PC-3 (cell line): ENCODE measurements around the gene CYP46A1. TPM values are rescaled to one million over a fixed set of nuclear protein-coding genes. Genes with fewer than 3 reads are reported as not detected.

Experiments used
- ATAC-seq: fragments of 200-7000 bp; cut with Tn5 transposase; 2 replicates; pipeline ENCODE4 v1.9.1; 2020; ENCODE audit warnings: mild to moderate bottlenecking, moderate library complexity
- BruUV-seq: library from RNA; stranded (reverse); fragments of 400-500 nt; replicated peaks from 2 replicates; lab custom pipeline; 2021; lab: Mats Ljungman, UMichigan
- CTCF ChIA-PET: fragments of 300-600 bp; sonication (Branson Sonifier 250); formaldehyde crosslinking; loops from one replicate; lab custom pipeline; 2022; ENCODE audit warnings: antibody characterized with exemption; lab: Charles Lee
- POLR2A ChIA-PET: fragments of 300-600 bp; sonication (Branson Sonifier 250); formaldehyde crosslinking; loops from one replicate; lab custom pipeline; 2022; ENCODE audit warnings: antibody characterized with exemption; ENCODE audit not compliant: unreplicated experiment; lab: Charles Lee
- DNase-seq: peaks from one replicate; pipeline ENCODE4 v3.0.0-alpha.2; 2015
- H2AFZ ChIP-seq: fragments of 300-600 bp; sonication (generic); 2 replicates; pipeline ENCODE4 v1.6.0; 2016; ENCODE audit warnings: antibody characterized with exemption, low read length
- H3F3A ChIP-seq: fragments of 300-600 bp; sonication (generic); one replicate; pipeline ENCODE4 v1.6.0; 2017; ENCODE audit warnings: antibody characterized with exemption, low read length, control low read depth, mild to moderate bottlenecking; ENCODE audit not compliant: unreplicated experiment
- H3K27ac ChIP-seq: fragments of 300-600 bp; sonication (generic); 2 replicates; pipeline ENCODE4 v1.5.1; 2016; ENCODE audit warnings: mild to moderate bottlenecking, low read length
- H3K27me3 ChIP-seq: fragments of 300-600 bp; sonication (generic); 2 replicates; pipeline ENCODE4 v1.6.1; 2016; ENCODE audit warnings: low read length, mixed read lengths
- H3K36me3 ChIP-seq: fragments of 300-600 bp; sonication (generic); 2 replicates; pipeline ENCODE4 v1.6.1; 2016; ENCODE audit warnings: low read depth, mixed run types, low read length, mixed read lengths
- H3K4me1 ChIP-seq: fragments of 300-600 bp; sonication (generic); 2 replicates; pipeline ENCODE4 v1.5.1; 2016; ENCODE audit warnings: low read length; ENCODE audit not compliant: insufficient read depth
- H3K4me2 ChIP-seq: fragments of 300-600 bp; sonication (generic); 2 replicates; pipeline ENCODE4 v1.6.0; 2016; ENCODE audit warnings: low read length
- H3K4me3 ChIP-seq: fragments of 300-600 bp; sonication (generic); 2 replicates; pipeline ENCODE4 v1.5.1; 2016; ENCODE audit warnings: mild to moderate bottlenecking, low read length, mixed read lengths
- H3K79me2 ChIP-seq: fragments of 300-600 bp; sonication (generic); 2 replicates; pipeline ENCODE4 v1.6.1; 2017; ENCODE audit warnings: low read length, mixed read lengths
- H3K9ac ChIP-seq: fragments of 300-600 bp; sonication (generic); 2 replicates; pipeline ENCODE4 v1.6.0; 2016; ENCODE audit warnings: mild to moderate bottlenecking, low read length
- H3K9me2 ChIP-seq: fragments of 300-600 bp; sonication (generic); replicated peaks from 2 replicates; pipeline ENCODE4 v1.6.1; 2016; ENCODE audit warnings: mixed run types, low read length, mixed read lengths
- H3K9me3 ChIP-seq: fragments of 300-600 bp; sonication (generic); 2 replicates; pipeline ENCODE4 v1.6.1; 2016; ENCODE audit warnings: low read length, mixed read lengths
- H4K20me1 ChIP-seq: fragments of 300-600 bp; sonication (generic); 2 replicates; pipeline ENCODE4 v1.6.1; 2016; ENCODE audit warnings: low read length, mixed read lengths
- EZH2 ChIP-seq: fragments of 300-600 bp; sonication (generic); IDR thresholded peaks from one replicate; pipeline ENCODE4 v1.6.1; 2017; ENCODE audit warnings: antibody characterized with exemption, mild to moderate bottlenecking, low read length; ENCODE audit not compliant: unreplicated experiment
- EZH2phosphoT487 ChIP-seq: fragments of 300-600 bp; sonication (generic); IDR thresholded peaks from 2 replicates; pipeline ENCODE4 v1.6.1; 2018; ENCODE audit warnings: mild to moderate bottlenecking, antibody characterized with exemption, low read length, borderline replicate concordance
- intact Hi-C: fragments of 100-400 bp; cut with micrococcal nuclease; formaldehyde crosslinking; loops from 2 replicates; pipeline ENCODE4 v1.9.0; 2023
- total RNA-seq: library from RNA; depleted of rRNA; stranded (reverse); fragments of >200 nt; gene quantifications from 2 replicates; pipeline ENCODE4 v1.2.3, GENCODE V29; 2014
- TF ChIP-seq, protein P1 (sequence below): fragments of 300-600 bp; sonication (generic); conservative IDR thresholded peaks from 2 replicates; pipeline ENCODE4 v1.5.1; 2017; ENCODE audit warnings: antibody characterized with exemption, low read depth, mild to moderate bottlenecking, low read length

The CYP46A1 gene
- total RNA-seq, 1 experiment from 2014 or later = 1.2 TPM

DNA sequence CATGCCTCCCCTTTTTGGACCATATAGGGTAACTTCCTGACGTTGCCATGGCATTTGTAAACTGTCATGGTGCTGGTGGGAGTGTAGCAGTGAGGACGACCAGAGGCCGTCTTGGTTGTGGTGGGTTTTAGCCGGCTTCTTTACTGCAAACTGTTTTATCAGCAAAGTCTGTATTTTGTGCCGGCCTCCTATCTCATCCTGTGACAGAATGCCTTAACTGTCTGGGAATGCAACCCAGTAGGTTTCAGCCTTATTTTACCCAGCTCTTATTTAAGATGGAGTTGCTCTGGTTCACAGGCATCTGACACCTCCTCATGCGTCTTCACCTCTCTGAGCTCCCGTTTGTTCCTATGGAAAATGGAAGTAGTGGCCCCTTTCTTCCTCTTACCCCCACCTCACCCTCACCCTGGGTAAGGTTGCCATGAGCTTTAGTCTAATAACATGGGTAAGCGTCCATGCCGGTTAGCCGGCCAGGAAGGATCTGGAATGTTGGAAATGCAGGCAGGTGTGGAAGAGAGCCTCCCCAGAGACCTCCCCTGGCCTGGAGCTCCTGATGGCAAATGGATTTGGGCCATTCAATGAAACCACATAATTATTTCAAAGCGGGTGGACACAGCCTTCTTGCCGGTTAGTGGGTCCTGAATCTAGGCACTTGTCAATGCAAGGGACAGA is 20.6 kb upstream of the CYP46A1 start:
- no peak for ATAC-seq
- Histone ChIP-seq H3K79me2 (no peaks in the 10 kb centered on the region), H3K4me1 (no peaks in the 10 kb centered on the region), H3K4me3 (no peak overlapping the region), H3K27me3 (no peaks in the 10 kb centered on the region), H3K9me2 (no peaks in the 10 kb centered on the region), H3K9me3 (no peaks in the 10 kb centered on the region), H3K4me2 (no peak overlapping the region), H3K9ac (no peak overlapping the region), H2AFZ (no peak overlapping the region), H3K27ac (no peak overlapping the region), H4K20me1 (no peaks in the 10 kb centered on the region), H3F3A (no peaks in the 10 kb centered on the region), H3K36me3 (no peaks in the 10 kb centered on the region)
- TF ChIP-seq, protein P1, sequence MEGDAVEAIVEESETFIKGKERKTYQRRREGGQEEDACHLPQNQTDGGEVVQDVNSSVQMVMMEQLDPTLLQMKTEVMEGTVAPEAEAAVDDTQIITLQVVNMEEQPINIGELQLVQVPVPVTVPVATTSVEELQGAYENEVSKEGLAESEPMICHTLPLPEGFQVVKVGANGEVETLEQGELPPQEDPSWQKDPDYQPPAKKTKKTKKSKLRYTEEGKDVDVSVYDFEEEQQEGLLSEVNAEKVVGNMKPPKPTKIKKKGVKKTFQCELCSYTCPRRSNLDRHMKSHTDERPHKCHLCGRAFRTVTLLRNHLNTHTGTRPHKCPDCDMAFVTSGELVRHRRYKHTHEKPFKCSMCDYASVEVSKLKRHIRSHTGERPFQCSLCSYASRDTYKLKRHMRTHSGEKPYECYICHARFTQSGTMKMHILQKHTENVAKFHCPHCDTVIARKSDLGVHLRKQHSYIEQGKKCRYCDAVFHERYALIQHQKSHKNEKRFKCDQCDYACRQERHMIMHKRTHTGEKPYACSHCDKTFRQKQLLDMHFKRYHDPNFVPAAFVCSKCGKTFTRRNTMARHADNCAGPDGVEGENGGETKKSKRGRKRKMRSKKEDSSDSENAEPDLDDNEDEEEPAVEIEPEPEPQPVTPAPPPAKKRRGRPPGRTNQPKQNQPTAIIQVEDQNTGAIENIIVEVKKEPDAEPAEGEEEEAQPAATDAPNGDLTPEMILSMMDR = no peak
- TF ChIP-seq EZH2phosphoT487 (no peak), EZH2 (no peak)
- BruUV-seq = no TSS peak
- CTCF ChIA-PET = interaction anchor here (0.6 kb wide), 1 partner anchor 9 kb away, joined by 3 read pairs; no protein-coding TSS in a partner anchor
- no peak for DNase-seq
- POLR2A ChIA-PET = no interaction called here
- intact Hi-C loops = no loop called here

DNA sequence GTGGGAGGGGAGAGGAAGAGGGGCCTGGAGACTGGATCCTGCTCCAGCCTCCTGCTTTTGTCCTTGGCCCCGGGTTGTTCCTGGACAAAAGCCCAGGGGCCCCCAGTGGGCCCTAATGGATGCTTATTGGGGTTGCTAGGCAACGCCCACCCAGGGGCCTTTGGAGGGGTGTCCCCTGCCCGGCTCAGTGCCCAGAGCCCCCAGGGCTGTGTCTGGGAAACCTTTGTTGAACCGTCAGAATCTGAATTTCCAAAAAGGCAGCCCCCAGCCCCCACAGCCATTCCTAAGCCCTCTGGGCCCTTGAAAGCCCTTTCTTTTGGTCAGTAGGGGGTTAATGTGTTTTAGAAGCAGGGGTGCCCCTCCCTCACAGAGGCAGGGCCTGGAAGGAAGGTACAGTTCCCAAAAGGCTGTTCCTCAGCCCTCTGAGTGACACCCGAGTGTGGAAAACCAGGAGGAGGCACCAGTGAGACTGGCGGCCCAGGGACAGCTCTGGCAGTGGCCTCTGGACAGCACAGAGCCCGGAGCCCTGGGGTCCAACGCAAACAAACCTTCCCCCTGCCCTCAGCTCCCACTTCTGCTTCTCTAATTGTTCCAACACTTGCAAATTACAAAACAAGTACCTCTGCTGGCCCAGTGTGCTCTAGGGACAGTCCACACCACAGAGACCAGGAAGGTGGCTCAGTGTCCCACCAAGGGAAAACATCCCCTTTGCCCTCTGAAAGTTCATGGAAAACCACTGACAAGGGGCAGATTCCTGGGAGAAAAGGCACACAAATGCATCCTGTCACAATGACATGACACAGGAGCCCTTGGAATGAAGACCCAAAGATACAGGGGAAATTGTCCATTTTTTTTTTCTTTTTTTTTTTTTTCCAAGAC is 19.8 kb upstream of the CYP46A1 start:
- no peaks in the 10 kb centered on the region for H4K20me1 ChIP-seq
- H3K4me3 ChIP-seq = no peak overlapping the region
- H3K36me3 ChIP-seq = no peaks in the 10 kb centered on the region
- no peaks in the 10 kb centered on the region for H3K9me3 ChIP-seq
- H2AFZ ChIP-seq = no peak overlapping the region
- H3K27ac ChIP-seq = no peak overlapping the region
- BruUV-seq = no TSS peak
- no peaks in the 10 kb centered on the region for H3K79me2 ChIP-seq
- H3K27me3 ChIP-seq = no peaks in the 10 kb centered on the region
- H3K4me1 ChIP-seq = no peaks in the 10 kb centered on the region
- TF ChIP-seq EZH2 (no peak), EZH2phosphoT487 (no peak)
- TF ChIP-seq, protein P1 = no peak
- CTCF ChIA-PET = no interaction called here
- no peaks in the 10 kb centered on the region for H3F3A ChIP-seq
- intact Hi-C loops = no loop called here
- no peak for ATAC-seq
- no peaks in the 10 kb centered on the region for H3K9me2 ChIP-seq
- no peak for DNase-seq
- POLR2A ChIA-PET = no interaction called here
- H3K9ac ChIP-seq = no peak overlapping the region
- H3K4me2 ChIP-seq = no peak overlapping the region

DNA sequence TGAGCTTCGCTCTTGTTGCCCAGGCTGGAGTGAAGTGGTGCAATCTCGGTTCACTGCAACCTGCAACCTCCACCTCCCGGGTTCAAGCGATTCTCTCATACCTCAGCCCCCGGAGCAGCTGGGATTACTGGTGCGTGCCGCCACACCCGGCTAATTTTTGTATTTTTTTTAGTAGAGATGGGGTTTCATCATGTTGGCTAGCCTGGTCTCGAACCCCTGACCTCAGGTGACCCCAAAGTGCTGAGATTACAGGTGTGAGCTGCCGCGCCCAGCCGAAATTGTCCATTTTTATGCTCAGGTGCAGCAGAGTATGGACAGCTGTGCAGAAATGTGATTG is 19.2 kb upstream of the CYP46A1 start:
- Histone ChIP-seq H3K27me3 (no peaks in the 10 kb centered on the region), H4K20me1 (no peaks in the 10 kb centered on the region), H3F3A (no peaks in the 10 kb centered on the region), H3K4me2 (no peak overlapping the region), H3K4me1 (no peaks in the 10 kb centered on the region), H3K36me3 (no peaks in the 10 kb centered on the region), H3K4me3 (no peak overlapping the region), H3K27ac (no peak overlapping the region), H2AFZ (no peak overlapping the region), H3K9me3 (no peaks in the 10 kb centered on the region), H3K9ac (no peak overlapping the region), H3K9me2 (no peaks in the 10 kb centered on the region), H3K79me2 (no peaks in the 10 kb centered on the region)
- ATAC-seq (no peak), DNase-seq (no peak)
- TF ChIP-seq, protein P1 = no peak
- TF ChIP-seq EZH2 (no peak), EZH2phosphoT487 (no peak)
- ChIA-PET POLR2A (no interaction called here), CTCF (no interaction called here)
- BruUV-seq = no TSS peak
- intact Hi-C loops = no loop called here
